PC-3 (cell line): ENCODE measurements around the gene CTNNA2.

ENCODE experiments used
- CTCF ChIP-seq: fragments of 300-600 bp; sonication (generic); conservative IDR thresholded peaks from 2 replicates; pipeline ENCODE4 v1.5.1; 2017; ENCODE audit warnings: antibody characterized with exemption, low read depth, mild to moderate bottlenecking, low read length
- EZH2phosphoT487 ChIP-seq: fragments of 300-600 bp; sonication (generic); IDR thresholded peaks from 2 replicates; pipeline ENCODE4 v1.6.1; 2018; ENCODE audit warnings: mild to moderate bottlenecking, antibody characterized with exemption, low read length, borderline replicate concordance

GRCh38 chr2:79824086-79824786 lies 311.4 kb downstream of the CTNNA2 start:
- TF ChIP-seq CTCF: no peak
- no peak for TF ChIP-seq EZH2phosphoT487
